H1 (cell line): ENCODE data around the gene TTC24.

Experiments
- CTCF ChIP-seq, 3 experiments: IDR thresholded peaks; 1 replicate in 2 of 3; 2 replicates in 1 of 3; pipeline versions ENCODE4 v1.5.1 to v1.6.1; 2011; ENCODE audit warnings: low read length in 3 of 3, mild to moderate bottlenecking in 3 of 3, inconsistent platforms in 2 of 3, low read depth in 1 of 3, moderate library complexity in 1 of 3; ENCODE audit not compliant: insufficient read depth in 1 of 3; ENCODE audit errors: control extremely low read depth in 1 of 3
- EZH2 ChIP-seq: fragments of 200-600 bp; sonication (generic); IDR thresholded peaks from 2 replicates; pipeline ENCODE4 v1.7.1; 2012; ENCODE audit warnings: low read depth, mild to moderate bottlenecking, moderate library complexity, low read length, inconsistent platforms; ENCODE audit not compliant: severe bottlenecking
- SIN3A ChIP-seq, 2 experiments: IDR thresholded peaks in 1 of 2; conservative IDR thresholded peaks in 1 of 2; 2 replicates each; pipeline ENCODE4 v1.6.1; 2011 to 2012; ENCODE audit warnings: low read length in 2 of 2, improper control_type of control experiment in 1 of 2, low read depth in 1 of 2, mild to moderate bottlenecking in 1 of 2

- TF ChIP-seq SIN3A (conservative IDR thresholded peaks at IDR 0.05 in 1 of 2, IDR thresholded peaks at IDR 0.05 in 1 of 2; ENCODE audit: low read depth in 1 of 2, low read length in 2 of 2) (no peak), CTCF (IDR thresholded peaks at IDR 0.05; ENCODE audit: control extremely low read depth in 1 of 3, insufficient read depth in 1 of 3, low read depth in 1 of 3, low read length in 3 of 3) (no peak), EZH2 (no peak)
These were observed 2.0 kb upstream of the TTC24 start for GRCh38 chr1:156577550-156577949.
